Endometrial microvascular endothelial cells (primary cell): ENCODE data around the gene LGALS3BP. TPM values are rescaled to one million over a fixed set of nuclear protein-coding genes. Genes with fewer than 3 reads are reported as not detected.
"Not testable (repeated sequence)": the region's sequence is repeated elsewhere in the genome, so short reads cannot be mapped to it uniquely, and the experiment has no call there.

Experiments
- in situ Hi-C: cut with HindIII; loops from 2 replicates; pipeline ENCODE4 v1.10.0; 2017; ENCODE audit warnings: low sequenced_read_pairs, low pct_unique_long_range_greater_than_20kb; ENCODE audit errors: inconsistent ontology term
- total RNA-seq: library from RNA; depleted of rRNA; stranded (reverse); fragments of >200 nt; gene quantifications from one replicate; pipeline ENCODE4 v1.2.3, GENCODE V29; 2015; ENCODE audit errors: inconsistent ontology term

The LGALS3BP gene
- total RNA-seq, 1 donor from 2014 or later: 44.9 TPM

DNA sequence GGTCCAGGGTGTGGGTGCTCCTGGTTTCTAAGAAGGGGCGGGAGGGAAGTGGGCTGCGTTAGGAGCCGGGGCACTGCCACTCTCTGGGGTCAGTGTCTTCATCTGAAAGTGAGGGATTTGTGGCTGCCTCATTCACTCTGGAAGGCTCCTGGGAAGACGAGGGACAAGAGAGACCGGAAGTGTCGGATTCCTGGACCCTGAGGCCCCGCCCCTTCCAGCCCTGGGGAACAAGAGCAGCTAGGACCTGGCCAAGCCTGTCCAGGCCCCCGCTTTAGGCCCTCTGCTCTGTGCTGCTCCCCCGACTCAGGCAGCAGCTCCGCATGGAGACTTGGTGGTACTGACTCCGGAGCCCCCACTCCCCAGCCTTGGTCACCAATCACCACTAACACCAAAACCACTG is 6.5 kb downstream of the LGALS3BP start:
- in situ Hi-C loops: no loop called here

DNA sequence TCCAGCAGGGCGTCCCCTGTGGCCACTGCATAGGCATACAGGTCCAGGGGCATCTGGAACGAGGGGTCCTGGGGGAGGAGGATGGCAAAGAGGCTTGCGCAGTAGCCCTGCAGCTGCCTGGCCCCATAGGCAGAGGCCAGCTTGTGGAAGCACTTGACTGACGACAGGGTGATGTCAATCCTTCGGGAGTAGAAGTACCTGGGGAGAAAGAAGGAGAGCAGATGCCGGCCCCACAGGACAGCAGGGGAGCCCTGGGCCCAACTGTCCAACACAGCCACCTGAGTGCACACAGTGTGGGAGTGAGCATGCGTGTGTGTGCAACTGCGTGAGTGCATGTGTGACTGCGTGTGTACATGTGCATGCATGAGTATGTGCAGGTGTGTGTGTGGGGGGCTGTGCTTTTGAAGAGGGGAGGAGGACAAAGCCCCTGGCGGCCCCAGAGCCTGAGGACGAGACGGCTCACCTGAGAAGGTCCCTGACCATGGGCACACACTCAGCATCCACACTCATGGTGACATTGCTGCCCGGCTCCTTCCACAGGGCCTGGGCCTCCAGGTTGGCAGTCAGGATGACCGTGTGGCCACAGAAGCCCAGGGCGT is 7.1 kb downstream of the LGALS3BP start:
- in situ Hi-C loops: no loop called here

DNA sequence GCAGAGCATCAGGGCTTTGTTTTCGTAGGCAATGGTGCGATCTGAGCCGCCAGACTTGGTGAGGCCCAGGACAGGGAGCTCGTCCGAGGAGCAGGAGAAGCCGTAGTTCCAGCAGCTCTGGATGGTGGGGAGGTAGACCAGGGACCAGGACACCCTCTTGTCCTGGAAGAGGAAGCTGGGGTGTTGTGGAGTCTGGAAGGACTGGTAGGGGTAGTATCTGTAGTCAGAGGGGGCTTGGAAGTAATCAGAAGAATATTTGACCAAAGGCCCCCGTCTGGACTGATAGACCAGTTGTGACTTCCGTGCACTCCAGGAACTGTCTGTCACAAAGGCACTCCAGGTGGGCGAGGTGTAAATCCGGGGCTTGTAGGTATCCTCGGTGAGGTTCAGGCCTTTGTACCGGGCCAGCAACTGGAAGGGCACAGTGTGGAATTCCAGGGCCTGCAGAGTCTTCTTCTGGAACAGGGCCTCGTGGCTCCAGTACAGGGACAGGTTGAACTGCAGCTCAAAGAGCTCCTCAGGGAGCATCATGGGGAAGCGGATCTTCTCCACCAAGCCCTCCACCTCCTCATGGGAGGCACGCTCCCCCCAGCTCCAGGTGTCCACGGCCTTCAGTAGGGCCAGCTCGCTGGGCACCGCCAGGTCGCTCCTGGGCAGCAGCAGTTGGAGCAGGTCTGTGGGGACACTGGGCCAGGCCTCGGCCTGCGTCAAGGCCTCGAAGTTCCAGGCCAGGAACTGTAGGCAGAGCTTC is 7.8 kb downstream of the LGALS3BP start:
- in situ Hi-C loops: no loop called here

DNA sequence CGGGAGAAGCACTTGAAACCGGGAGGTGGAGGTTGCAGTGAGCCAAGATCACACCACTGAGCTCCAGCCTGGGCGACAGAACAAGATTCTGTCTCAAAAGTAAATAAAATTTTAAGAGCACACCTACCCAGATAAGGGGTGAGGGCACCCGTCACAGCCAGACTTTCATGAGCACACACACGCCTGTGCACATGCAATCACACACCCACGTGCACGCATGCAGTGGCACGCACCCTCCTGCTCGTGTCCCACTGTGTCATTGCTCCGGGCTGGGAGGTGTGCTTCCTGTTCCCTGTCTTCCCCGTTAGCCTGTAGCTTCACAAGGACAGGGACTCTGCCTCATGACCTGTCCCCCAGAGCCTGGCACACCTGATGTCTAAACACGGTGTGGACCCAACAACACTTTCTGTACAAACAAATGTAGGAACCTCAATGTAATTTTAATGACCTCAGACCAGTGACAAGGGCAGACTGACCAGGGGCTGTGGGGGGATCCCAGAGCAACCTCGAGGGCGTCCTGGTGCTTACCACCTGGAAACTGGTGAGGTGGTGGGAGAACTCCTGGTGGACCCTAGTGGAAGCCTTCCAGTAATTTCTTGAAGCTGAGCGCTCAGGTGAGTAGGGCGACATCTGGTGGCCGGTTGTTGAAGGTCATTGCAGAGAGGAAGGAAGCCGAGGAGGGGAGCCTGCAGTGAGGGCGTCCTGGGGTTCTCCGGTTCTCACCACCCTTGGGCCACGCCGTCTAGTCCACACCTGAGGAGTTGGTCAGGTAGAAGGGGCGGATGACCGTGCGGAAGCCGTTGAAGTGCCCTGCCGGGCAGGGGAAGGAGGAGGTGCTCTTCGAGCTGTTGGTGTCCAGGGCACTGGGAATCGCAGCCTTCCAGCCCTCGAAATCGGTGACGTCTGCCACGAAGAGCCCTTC is 8.6 kb downstream of the LGALS3BP start:
- in situ Hi-C loops: no loop called here

DNA sequence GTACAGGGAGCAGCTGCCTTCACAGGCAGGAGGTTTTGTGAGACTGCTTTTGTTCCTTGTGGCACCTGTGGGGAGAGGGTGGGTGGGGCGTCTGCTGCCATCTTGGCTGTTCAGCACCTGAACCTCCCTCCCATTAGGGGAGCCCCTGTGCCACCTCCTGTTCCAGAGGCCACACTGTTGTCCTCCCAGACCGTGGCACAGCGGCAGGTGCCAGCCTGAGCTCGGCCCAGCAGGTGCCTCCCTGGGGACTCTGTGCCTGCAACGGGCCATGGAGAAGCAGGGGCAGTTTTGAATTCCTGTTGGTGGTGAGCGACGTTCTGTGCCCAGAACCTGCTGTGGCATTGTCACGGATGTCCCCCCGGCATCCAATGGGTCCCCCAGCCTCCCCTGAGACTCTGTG is 9.9 kb downstream of the LGALS3BP start:
- in situ Hi-C loops: no loop called here

DNA sequence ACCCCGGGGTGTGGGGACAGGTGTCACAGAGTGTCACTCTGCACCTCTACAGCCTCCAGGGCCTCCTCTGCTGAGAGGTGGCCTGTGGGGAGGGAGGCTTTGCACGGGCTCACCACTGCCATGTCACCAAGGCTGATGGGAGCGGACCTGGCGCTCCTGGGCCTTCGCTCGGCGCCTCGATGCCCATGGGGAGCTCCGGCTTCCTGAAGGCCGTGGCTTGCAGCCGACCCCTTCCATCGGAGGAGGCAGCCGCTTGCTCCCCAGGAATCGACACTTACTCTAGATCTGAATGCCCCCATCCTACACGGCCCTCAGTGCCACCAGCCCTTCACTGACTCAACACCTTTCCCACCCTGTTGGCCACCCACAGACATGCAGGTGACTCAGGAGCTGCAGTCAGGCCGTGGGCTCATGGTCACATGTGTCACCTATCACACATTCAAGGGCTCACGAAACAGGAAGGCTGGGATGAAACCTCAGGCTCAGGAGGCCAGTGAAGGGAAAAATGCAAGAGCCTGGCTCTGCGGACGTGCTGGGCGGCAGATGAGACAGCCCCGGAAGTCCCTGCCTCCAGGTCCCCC is 11.9 kb downstream of the LGALS3BP start:
- in situ Hi-C loops: no loop called here

DNA sequence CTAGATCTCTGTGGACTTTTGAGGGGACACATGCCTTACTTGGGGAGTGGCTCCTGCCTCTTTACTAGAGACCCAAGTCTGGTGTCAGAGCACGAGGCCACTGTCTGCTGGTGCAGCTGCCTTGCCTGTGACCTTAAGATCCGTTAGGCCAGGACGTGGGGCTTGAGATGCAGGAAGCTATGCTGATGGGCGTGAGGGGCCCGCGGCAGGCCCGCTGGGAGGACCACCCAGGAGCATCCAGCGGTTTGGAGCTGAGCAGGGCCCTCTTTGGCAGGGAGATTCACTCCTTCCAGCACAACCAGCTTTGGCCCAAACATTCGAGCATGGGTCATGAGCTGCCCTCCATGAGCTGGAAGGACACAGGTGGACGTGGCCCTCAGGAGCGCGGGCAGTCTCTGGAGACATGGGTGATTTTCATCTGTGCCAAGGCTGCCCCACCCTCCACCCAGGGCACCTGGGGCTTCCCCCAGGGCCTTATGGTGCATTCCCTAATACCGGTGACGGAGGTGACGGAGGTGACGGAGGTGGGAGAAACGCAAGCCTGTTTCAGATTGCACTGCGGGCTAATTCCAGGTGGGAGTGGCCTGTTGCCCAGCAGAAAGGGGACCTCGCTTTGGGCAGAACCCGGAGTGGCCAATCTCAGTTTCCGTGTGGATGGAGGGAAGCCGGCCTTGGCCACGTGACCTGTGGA is 12.7 kb downstream of the LGALS3BP start:
- in situ Hi-C loops: no loop called here

DNA sequence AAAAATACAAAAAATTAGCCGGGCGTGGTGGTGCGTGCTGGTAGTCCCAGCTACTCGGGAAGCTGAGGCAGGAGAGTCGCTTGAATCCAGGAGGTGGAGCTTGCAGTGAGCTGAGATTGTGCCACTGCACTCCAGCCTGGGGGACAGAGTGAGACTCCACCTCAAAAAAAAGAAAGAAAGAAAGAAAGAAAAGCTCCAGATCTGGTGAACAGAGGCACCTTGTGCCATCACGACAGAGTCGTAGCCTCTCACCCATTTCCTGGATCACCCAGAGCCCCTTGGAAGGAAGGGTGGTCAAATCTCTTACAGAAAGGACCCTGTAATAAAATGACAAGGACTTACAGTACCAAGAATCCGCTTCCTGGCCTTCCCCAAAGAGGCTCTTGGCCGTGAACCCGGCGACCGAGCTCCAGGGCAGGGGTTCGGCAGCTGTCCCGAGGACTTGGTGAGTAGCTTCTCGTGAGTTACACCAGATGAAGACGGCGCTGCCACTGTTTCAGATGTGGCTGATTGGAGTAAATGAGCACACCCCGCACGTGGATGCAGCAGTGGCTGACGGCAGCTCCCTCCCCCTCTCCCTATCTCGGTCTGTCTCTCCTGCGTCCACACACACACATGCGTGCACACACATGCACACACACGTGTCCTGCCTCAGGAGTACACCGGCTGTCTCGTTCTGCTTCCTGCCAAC is 13.5 kb downstream of the LGALS3BP start:
- in situ Hi-C loops: no loop called here

DNA sequence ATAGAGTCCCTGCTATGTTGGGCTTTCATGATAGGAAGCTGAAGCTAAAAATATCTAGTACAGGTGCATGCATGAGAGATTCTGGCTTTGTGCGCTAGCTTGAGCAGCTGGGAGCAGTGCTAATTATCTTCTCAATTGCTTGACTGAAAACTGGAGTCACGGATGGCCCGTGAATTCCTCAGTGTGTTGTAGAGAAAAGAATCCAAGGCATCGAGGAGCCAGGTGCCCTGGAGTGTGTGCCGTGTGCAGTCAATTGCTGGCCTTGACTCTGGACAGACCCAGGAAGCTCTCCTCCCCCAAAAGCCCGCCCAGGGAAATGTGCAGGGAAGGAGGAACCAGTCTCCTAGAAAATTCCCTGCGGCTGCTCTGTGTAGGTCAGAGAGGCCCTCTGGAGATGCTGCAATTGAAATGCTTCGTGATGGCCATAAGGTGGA is 14.2 kb downstream of the LGALS3BP start:
- in situ Hi-C loops: no loop called here

DNA sequence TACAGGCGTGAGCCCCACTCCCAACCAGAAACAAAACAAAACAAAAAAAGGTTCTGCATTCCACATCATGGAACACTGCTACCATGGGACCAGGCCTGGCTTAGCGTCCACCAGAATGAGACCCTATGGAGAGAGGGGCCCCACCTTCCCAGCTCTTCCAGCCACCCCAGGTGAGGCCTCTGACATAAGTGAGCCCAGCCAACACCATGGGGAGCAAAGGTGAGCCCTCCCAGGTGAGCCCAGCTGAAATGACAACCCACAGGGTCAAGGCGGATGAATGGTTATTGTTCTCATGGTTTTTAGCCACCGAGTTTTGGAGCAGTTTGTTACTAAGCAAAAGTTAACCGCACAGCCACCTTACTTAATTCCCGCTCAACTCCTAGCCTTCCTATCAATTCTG is 16.3 kb downstream of the LGALS3BP start:
- in situ Hi-C loops: no loop called here

DNA sequence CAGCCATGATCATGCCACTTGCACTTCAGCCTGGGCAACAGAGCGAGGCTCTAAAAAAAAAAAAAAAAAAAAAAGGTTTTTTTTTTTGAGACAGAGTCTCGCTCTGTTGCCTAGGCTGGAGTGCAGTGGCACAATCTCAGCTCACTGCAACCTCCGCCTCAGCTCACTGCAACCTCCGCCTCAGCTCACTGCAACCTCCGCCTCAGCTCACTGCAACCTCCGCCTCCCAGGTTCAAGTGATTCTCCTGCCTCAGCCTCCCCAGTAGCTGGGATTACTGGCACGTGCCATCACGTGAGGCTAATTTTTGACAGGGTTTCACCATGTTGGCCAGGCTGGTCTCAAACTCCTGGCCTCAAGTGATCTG is 16.8 kb downstream of the LGALS3BP start:
- in situ Hi-C loops: not testable (repeated sequence)

DNA sequence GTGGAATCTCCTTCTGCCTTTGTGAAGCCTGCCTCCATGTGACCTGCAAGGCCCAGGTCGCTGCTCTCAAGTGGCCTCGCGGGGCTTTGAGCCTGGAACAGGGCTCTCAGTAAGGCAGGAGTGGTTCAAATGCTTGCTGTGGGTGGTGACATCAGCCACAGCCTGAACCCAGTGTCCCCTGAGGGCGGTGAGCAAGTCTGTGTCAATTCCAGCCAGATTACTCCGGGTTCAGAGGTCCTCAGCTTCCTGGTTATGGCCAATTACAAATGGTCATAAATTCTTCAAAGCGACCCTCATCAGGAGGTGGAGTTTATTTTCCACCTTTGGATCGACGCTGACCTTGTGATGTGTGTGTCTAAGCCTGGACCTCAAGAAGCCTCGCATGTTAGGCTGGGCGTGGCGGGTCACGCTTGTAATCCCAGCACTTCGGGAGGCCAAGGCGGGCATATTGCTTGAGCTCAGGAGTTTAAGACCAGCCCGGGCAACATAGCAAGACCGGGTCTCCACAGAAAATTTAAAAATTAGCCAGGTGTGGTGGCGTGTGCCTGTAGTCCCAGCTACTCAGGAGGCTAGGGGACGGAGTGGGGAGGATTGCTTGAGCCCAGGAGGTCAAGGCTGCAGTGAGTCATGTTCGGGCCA is 17.3 kb downstream of the LGALS3BP start:
- in situ Hi-C loops: no loop called here

DNA sequence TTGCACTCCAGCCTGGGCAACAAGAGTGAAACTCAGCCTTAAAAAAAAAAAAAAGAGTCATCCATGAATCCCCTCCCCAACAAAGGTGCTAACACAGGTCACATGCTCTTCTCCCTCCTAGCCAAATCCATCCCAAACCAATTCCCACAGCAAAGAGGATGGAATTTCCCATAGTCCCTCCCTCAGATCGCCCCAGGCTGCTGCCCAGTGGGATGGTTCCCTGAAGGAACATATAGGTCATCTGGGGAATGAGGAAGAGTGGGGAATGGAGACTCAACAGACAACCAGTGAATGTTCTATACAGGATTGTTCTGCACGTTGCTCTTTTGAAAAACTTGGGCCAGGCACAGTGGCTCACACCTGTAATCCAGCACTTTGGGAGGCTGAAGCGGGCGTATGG is 18.2 kb downstream of the LGALS3BP start:
- in situ Hi-C loops: no loop called here

DNA sequence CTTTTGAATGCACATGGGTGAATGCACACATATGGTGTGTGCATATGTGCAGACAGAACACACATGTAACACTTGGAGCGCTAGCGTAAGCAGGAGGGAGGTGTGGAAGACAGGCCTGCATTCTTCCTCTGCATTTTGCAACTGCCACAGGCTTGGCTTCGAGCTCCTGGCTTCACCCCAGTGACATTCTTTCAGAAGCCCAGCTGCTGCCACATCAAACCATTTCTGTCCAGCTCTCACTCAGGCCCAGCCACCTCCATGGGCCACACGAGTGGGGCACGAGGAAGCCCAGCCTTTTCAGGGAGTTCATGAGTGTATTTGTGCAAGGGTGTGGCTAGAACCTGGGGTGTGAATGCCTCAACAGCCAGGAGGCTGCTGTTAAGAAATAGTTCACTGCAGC is 18.8 kb downstream of the LGALS3BP start:
- in situ Hi-C loops: no loop called here

DNA sequence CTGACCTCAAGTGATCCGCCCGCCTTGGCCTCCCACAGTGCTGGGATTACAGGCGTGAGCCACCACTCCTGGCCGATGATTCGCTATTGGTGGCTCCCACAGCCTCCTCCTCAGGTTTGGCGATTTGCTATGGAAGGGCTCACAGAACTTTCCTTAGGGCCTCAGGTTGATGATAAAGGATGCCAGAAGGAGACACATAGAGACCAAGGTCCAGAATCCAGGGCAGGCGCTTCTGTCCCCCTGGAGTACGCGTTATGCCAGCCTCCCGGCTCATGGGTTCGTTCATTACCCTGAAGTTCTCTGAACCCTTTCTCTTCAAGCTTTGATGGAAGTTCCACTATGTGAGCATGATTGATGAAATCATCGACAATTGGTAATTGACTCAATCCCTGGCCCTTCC is 19.9 kb downstream of the LGALS3BP start:
- in situ Hi-C loops: no loop called here

DNA sequence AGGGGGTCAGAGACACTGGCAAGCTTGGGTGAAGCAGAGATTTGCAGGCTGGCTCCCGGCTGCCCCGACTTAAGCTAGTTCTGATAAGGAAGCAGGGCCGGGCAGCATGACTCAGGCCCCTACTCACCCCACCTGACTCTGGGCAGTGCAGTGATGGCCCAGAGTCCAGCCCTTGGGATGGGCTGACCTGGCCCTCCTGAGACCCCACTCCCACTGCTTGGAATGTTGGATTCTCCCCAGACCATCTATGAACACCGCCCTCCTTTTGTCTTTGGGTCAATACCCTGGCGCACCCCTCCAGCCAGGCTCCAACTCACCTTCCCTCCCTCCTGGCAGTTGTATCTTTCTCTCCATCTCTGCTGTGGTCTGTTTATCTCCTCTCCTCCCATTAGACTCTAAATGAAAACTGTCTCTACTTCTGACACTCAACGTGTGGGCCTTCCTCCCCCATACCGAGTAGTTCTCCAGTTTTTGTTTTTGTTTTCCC is 21.0 kb downstream of the LGALS3BP start:
- in situ Hi-C loops: no loop called here

DNA sequence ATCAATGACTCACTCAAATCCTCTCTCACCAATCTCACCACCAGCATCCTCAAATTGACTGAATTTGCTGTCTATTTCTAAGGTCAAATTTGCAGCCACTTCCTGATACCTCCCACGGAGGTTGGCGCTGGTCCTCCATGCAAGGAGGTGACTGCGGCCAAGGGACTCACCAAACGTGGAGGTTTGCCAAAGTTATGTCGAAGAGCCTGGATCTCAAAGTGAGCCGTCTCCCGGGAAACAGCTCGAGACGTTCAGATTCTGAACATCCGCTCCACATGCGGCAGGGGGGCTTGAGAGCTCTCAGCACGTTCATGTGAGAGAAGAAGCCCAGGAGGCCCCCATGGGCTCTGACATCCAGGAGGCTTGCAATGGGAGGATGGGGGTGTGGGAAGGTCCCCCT is 22.6 kb downstream of the LGALS3BP start:
- in situ Hi-C loops: no loop called here

DNA sequence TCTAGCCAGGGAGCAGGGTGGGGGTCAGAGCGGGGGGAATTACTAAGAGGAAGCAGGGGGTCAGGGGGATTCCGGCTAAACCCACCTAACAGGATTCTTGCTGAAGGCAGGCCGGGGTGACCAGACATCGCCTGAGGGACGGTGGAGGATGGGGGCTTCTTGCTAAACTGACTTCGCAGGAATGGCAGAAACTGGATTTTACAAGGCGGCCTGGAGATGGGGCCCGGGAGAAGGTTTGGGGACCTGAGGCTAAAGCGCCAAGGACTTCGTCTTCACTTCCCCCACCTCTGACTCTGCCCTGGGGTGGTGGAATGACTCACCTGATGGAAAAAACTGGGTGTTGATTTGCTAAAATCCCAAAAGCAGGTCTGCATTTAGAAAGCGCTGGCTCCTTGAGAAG is 23.5 kb downstream of the LGALS3BP start:
- in situ Hi-C loops: no loop called here
